ENCODE results near the gene KIF6.

The KIF6 gene

GRCh38 chr6:39416026-39416425, 309.2 kb downstream of the KIF6 start:
- no peak for DNase-seq (ENCODE audit: low read depth)

DNA sequence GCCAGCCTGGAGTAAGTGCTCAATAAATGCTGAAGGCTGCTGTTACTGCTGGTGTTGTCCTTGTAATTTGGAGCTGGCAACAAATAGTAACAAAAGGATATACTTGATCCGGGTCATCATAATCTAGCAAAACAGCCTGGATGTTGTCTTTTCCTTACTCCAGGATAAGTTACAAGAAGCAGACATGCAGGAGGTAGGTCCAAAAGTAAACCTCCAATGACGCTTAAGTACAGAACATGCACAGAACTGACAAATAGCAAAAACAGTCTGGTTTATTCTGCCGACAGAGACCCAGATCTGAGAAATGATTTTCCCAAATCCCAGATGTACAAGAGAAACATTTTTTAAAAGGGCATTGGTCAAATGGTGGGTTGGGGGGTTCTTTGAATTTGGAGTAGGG, 309.7 kb downstream of the KIF6 start:
- no peak for DNase-seq (ENCODE audit: low read depth)

DNA sequence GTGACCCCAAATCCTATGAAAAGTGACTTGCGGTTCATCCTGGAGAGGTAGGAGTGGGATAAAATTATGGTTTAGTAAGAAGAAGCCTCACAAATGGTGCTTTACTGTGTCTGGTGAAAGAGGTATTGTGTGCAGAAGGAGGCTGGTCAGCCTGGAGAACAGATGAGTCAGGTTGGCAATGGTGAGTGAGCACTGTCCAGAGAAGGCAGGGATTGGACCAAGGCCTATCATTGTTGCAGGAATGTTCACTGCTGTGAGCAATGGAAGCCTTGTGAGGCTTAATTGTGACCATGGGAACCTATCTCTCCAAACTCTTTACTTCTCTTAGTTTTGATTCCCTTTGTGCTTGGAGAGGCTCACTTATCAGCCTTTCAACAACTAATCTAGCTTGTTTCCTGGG, 313.7 kb downstream of the KIF6 start:
- DNase-seq (ENCODE audit: low read depth) = no peak

GRCh38 chr6:39411001-39411400, 314.2 kb downstream of the KIF6 start:
- no peak for DNase-seq (ENCODE audit: low read depth)

DNA sequence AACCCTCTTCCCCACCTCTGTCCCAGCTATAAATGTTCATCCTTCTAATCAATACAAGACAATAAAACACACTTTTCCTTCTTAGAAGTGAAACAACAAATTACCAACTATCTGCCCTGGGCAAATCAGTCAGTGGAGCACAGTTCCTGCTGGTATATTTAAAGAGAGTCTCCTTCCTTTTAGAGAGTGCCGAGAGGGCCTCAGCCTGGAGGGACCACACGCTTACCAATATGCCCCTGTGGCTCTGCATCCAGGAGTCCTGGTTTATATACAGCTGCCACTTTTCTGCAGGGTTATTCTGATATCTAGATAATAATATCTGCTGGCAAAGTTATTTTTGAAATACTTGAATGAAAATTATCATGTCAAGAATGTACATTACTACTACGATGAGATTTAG, 315.3 kb downstream of the KIF6 start:
- no peak for DNase-seq (ENCODE audit: low read depth)

DNA sequence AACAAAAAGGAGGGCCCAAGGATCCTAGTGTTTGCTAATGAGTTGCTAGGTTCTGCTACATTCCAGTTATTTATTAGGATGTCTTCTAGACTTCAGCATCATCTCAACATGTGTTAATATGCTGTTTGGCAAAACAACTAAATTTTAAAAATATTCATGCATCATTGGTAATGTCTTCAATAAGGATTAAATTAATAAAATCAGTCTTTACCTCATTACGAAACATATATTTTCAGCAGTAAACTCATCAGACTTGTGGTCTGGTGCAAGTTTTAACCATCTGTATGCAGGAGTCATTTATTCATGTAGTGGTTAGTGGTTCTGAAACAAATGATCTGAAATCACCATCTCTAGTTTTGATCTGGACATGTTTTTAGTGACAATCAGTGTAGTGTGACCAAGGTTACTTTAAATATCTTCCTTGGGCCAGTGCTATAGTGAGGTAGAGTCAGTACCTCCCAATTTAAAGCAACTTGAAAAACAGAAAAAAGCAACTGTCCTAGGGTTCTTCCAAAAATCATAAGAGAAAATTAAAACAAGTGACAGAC, 317.7 kb downstream of the KIF6 start:
- no peak for DNase-seq (ENCODE audit: low read depth)

- DNase-seq (ENCODE audit: low read depth) = no peak
Observed at GRCh38 chr6:39404312-39404711, 320.9 kb downstream of the KIF6 start.

DNA sequence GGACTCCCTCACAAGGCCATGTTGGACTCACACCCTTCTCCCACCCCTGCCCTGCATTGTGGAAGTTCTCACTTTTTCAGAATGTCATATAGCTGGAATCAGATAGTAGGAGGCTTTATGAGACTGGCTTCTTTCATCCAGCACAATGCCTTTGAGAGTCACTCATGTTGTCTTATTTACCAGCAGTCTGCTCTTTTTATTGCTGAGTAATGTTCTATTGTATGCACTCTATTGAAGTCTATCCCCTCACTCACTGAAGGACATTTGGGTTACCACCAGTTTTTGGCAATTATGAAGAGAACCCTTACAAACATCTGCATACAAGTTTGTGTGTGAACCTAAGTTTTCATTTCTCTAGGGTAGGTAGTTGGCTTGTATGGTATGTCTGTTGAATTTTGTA, 321.9 kb downstream of the KIF6 start:
- no peak for DNase-seq (ENCODE audit: low read depth)

- no peak for DNase-seq (ENCODE audit: low read depth)
Observed at GRCh38 chr6:39402239-39402751, 322.9 kb downstream of the KIF6 start.

DNA sequence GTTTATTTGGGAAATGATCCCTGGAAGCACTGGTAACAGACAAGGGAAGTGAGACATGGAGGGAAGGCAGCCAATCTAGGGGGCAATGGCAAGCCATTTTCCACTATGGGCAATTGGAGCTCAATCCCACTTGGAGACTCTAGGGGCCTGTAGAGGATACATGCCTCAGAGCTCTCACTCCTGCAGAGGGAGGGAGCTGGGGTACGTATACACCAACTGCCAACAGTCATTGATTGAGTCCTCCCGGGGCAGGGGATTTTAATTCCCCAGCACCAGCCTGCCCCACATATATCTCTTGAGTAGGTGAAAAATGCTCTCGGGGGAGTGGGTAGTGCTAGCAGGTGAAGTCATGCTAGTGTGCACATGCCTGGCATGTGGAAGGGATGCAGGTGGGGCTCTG, 323.8 kb downstream of the KIF6 start:
- no peak for DNase-seq (ENCODE audit: low read depth)

DNA sequence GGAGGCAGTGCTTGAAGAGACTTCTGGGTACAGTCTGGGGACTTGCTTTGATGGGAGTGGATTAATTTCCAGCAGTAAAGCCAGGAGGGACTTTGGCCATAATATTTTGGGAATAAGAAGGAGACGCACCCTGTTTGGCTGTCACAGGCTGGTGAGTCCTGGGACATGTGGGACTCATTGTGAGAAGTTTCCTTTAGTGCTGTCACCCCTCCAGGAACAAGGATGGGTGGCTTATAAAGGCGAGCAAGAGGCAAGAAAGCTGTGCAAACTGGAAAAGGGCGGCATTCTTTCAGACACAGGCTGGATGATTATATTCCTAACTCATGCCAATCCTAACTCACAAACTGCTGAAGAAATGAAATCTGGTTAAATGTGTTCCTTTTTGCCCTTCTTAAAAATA, 325.2 kb downstream of the KIF6 start:
- no peak for DNase-seq (ENCODE audit: low read depth)

- DNase-seq (ENCODE audit: low read depth) = no peak
Observed at GRCh38 chr6:39396854-39397253, 328.4 kb downstream of the KIF6 start.

DNA sequence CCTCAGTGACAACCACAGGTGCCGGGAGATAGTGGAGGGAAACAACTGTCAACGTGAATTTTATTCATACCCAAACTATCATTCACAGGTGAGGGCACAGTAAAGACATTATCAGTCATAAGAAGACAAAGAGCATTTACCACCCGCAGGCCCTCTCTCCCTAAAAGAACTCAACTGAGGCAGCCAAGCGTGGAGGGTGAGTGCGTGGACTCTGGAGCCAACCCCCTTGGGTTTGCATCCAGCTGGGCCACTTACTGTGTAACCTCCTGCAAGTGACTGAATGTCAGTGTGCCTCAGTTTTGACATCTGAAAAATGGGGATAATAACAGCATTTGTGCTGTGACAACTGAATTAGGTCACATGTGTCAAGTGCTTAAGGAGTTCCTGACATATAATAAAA, 332.1 kb downstream of the KIF6 start:
- DNase-seq (ENCODE audit: low read depth) = no peak

GRCh38 chr6:39391182-39391581, 334.0 kb downstream of the KIF6 start:
- no peak for DNase-seq (ENCODE audit: low read depth)

DNA sequence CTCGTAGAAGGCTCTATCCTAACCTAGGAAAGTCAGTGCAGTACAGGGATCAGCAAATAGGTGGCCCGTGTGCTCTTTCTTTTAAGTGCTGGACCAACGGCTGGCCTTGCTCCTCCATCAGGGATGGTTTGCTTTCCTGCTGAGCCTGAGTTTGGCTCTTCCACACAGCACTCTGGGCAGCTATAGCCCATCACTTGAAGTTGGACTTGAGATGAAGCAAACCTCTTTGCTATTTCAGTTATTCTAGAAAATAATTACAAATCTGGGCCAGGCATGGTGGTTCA, 335.8 kb downstream of the KIF6 start:
- DNase-seq (ENCODE audit: low read depth) = no peak

- DNase-seq (ENCODE audit: low read depth) = no peak
Observed at GRCh38 chr6:39388606-39389483, 336.4 kb downstream of the KIF6 start.

DNA sequence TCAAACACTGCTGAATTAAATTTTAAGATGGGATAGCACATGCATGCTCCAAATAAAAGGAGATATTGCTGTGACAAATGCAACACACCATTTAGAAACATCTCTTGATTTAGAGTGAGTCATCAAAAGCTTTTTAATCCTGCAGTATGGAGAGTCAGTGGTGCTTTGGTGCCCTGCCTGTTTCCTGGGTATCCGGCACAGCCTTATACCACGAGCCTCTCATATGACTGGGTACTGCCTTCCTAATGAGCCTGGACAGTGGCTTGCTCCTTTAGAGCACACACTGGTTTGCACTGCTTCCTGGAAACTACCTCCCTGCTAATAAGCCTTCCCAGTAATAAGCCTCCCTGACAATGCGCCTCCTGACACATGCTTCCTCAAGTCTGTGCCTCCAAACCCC, 337.4 kb downstream of the KIF6 start:
- no peak for DNase-seq (ENCODE audit: low read depth)

DNA sequence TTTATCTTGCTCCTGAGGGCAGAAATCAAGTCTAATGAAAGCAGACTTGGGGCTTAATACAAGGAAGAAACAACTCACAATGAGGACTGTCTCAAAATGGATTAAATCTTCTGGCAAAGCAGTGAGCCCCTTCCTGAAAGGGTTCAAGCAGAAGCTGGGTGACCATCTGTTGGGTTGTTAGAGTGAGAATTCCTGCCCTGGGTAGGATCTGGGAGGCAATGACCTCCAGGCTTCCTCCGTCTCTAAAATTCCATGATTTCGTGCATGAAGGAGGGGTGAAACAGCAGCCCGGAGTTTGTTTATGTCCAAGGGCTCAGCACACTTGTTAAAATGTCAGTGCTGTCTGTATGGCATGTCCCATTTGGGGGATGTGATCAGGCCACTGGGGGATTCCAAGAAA, 338.7 kb downstream of the KIF6 start:
- no peak for DNase-seq (ENCODE audit: low read depth)

DNA sequence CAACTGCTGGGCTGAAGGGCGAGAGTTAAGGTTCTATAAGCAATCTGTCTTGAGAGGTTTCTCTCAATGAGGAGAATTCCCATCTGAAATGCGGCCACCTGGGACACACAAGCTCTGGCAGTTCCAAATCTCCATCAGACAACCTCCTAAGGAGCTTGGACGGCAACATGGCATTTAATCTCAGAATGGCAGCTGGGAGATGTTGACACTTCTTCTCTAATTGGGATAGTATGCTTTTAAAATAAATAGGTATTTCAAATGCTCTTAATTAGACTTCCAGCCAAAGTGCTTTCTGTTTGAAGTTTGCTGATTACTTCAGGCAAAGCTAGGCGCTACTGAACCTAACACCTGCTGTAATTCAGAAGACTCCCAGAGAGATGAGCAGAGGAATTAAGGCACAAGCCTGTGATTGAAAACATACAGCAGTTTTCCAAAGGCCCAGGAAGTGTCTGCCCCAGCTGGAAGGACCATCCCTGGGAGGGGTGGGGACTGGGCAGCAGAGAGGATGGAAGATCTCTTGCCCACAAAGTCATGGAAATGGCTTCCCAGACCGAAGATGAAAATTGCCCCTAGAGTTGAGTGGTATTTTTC, 343.6 kb downstream of the KIF6 start:
- DNase-seq (ENCODE audit: low read depth) = no peak

DNA sequence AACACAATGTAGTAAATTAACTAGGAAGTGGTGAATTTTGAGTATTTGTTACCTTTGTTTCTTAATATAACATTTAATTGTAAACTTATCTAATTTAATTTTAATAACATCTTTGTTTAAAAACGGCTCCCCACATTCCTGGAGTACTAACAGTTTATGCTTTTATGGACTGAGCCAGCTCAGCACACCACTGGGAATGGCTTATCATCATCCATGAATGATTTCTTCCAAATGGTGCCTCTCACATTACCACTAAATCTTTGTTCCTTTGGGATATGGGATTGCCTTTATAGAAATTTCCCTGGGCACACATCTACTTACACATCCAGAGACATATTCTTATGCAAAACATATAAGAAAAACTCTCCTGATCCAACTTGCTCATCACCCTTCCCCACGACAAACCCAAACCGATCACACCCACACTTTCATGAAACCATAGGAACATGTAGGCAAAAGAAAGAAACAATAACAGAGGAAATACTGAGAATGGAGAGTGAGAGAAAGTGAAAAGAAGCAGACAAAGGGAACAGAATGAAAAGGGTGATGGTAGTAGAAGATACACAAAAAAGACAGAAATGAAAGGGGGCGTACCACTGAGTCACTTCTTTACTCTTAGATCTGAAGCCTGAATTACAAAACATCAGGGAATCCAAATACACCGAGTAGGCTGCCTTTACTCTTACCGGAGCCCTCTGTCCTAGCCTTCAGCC, 344.2 kb downstream of the KIF6 start:
- no peak for DNase-seq (ENCODE audit: low read depth)

- no peak for DNase-seq (ENCODE audit: low read depth)
Observed at GRCh38 chr6:39378960-39379425, 346.2 kb downstream of the KIF6 start.

- no peak for DNase-seq (ENCODE audit: low read depth)
Observed at GRCh38 chr6:39378175-39378959, 346.8 kb downstream of the KIF6 start.
